H1 (cell line): ENCODE measurements around the gene GAMT. TPM values are rescaled to one million over a fixed set of nuclear protein-coding genes. Genes with fewer than 3 reads are reported as not detected.

ENCODE experiments used
- CTCF ChIA-PET: fragments of 300-600 bp; sonication (Branson Sonifier 250); formaldehyde crosslinking; loops from one replicate; lab custom pipeline; 2021; ENCODE audit not compliant: partially characterized antibody; lab: Charles Lee
- POLR2A ChIA-PET: fragments of 300-600 bp; sonication (Branson Sonifier 250); formaldehyde crosslinking; loops from one replicate; lab custom pipeline; 2021; ENCODE audit warnings: inconsistent platforms; ENCODE audit not compliant: partially characterized antibody; lab: Charles Lee
- DNase-seq, 2 experiments: peaks; one replicate each; pipeline versions ENCODE4 v3.0.0 to v3.0.0-alpha.2; 2010 to 2022; ENCODE audit warnings: low spot score in 2 of 2, low read depth in 1 of 2, mixed read lengths in 1 of 2
- FAIRE-seq: peaks from 2 replicates; lab custom pipeline; 2011; peaks lifted over from hg19 to GRCh38; lab: Jason Lieb, UNC
- H2AFZ ChIP-seq: 2 replicates; pipeline ENCODE4 v1.8.1; 2012; ENCODE audit warnings: low read length, inconsistent platforms
- H2AK5ac ChIP-seq: 2 replicates; pipeline ENCODE4 v1.6.1; 2013; ENCODE audit warnings: low read depth, low read length
- H2BK120ac ChIP-seq: replicated peaks from 2 replicates; pipeline ENCODE3; 2013; ENCODE audit warnings: low read depth, low read length, inconsistent platforms
- H2BK12ac ChIP-seq: 2 replicates; pipeline ENCODE4 v1.6.1; 2013; ENCODE audit warnings: low read depth, low read length
- H2BK15ac ChIP-seq: 2 replicates; pipeline ENCODE4 v1.6.1; 2013; ENCODE audit warnings: low read length
- H2BK20ac ChIP-seq: 2 replicates; pipeline ENCODE4 v1.6.1; 2013; ENCODE audit warnings: low read length
- H2BK5ac ChIP-seq: 2 replicates; pipeline ENCODE4 v1.6.1; 2013; ENCODE audit warnings: low read depth, low read length
- H3K14ac ChIP-seq: 2 replicates; pipeline ENCODE4 v1.6.1; 2013; ENCODE audit warnings: inconsistent platforms; ENCODE audit not compliant: insufficient read length
- H3K18ac ChIP-seq: 2 replicates; pipeline ENCODE4 v1.6.1; 2013; ENCODE audit warnings: low read length; ENCODE audit errors: extremely low read depth
- H3K23ac ChIP-seq: 2 replicates; pipeline ENCODE4 v1.6.1; 2013; ENCODE audit warnings: inconsistent platforms; ENCODE audit not compliant: insufficient read length
- H3K23me2 ChIP-seq: 2 replicates; pipeline ENCODE4 v1.6.1; 2013; ENCODE audit warnings: low read depth, low read length
- H3K27ac ChIP-seq: 2 replicates; pipeline ENCODE4 v1.6.1; 2011; ENCODE audit warnings: low read depth, low read length, inconsistent platforms
- H3K27me3 ChIP-seq, 4 experiments: replicated peaks in 1 of 4; 1 replicate in 1 of 4; 2 replicates in 3 of 4; pipeline versions ENCODE4 v1.6.1 to v1.8.1; 2011 to 2013; ENCODE audit warnings: low read length in 3 of 4, mild to moderate bottlenecking in 3 of 4, inconsistent platforms in 2 of 4, mixed read lengths in 2 of 4, moderate library complexity in 1 of 4; ENCODE audit not compliant: control insufficient read depth in 3 of 4, insufficient read depth in 3 of 4; ENCODE audit errors: extremely low read depth in 1 of 4
- H3K36me3 ChIP-seq, 4 experiments: 2 replicates each; pipeline versions ENCODE4 v1.6.1 to v1.8.1; 2011 to 2013; ENCODE audit warnings: mild to moderate bottlenecking in 4 of 4, low read length in 3 of 4, moderate library complexity in 2 of 4, control low read depth in 1 of 4, inconsistent platforms in 1 of 4; ENCODE audit not compliant: insufficient read depth in 4 of 4, control insufficient read depth in 2 of 4
- H3K4ac ChIP-seq: replicated peaks from 2 replicates; pipeline ENCODE3; 2013; ENCODE audit warnings: low read length, low read depth, mixed read lengths, inconsistent platforms; ENCODE audit not compliant: insufficient read length
- H3K4me1 ChIP-seq, 4 experiments: replicated peaks in 1 of 4; 1 replicate in 1 of 4; 2 replicates in 3 of 4; pipeline versions ENCODE4 v1.6.1 to v1.8.1; 2011 to 2013; ENCODE audit warnings: low read length in 3 of 4, inconsistent platforms in 2 of 4, mixed read lengths in 1 of 4; ENCODE audit not compliant: insufficient read depth in 4 of 4, control insufficient read depth in 3 of 4
- H3K4me2 ChIP-seq, 2 experiments: 2 replicates each; pipeline versions ENCODE4 v1.6.1 to v1.8.1; 2011 to 2013; ENCODE audit warnings: low read depth in 2 of 2, low read length in 2 of 2, control low read depth in 1 of 2, inconsistent platforms in 1 of 2, mild to moderate bottlenecking in 1 of 2; ENCODE audit not compliant: insufficient read depth in 1 of 2
- H3K4me3 ChIP-seq, 4 experiments: fragments of 200-600, 300-600 bp in 1 of 4; sonication (generic), shearing (Covaris generic), sonication (Bioruptor Twin) in 1 of 4; 2 replicates each; pipeline versions ENCODE4 v1.5.1 to v1.8.1; 2011 to 2016; ENCODE audit warnings: low read length in 4 of 4, low read depth in 3 of 4, control low read depth in 2 of 4, inconsistent platforms in 2 of 4, mild to moderate bottlenecking in 2 of 4, mixed read lengths in 1 of 4, moderate library complexity in 1 of 4; ENCODE audit not compliant: insufficient read depth in 2 of 4; ENCODE audit errors: extremely low read depth in 1 of 4
- H3K56ac ChIP-seq: replicated peaks from 2 replicates; pipeline ENCODE3; 2013; ENCODE audit warnings: low read depth, mild to moderate bottlenecking, mixed read lengths, low read length, inconsistent platforms; ENCODE audit not compliant: insufficient read length
- H3K79me1 ChIP-seq: 2 replicates; pipeline ENCODE4 v1.6.1; 2013; ENCODE audit warnings: low read depth, low read length, control low read depth
- H3K79me2 ChIP-seq, 2 experiments: 2 replicates each; pipeline versions ENCODE4 v1.6.1 to v1.8.1; 2012 to 2013; ENCODE audit warnings: low read length in 2 of 2, mild to moderate bottlenecking in 2 of 2, inconsistent platforms in 1 of 2; ENCODE audit not compliant: insufficient read depth in 2 of 2, control insufficient read depth in 1 of 2
- H3K9ac ChIP-seq, 4 experiments: replicated peaks in 1 of 4; 1 replicate in 1 of 4; 2 replicates in 3 of 4; pipeline versions ENCODE4 v1.6.1 to v1.8.1; 2011 to 2013; ENCODE audit warnings: low read depth in 3 of 4, low read length in 3 of 4, control low read depth in 2 of 4, mild to moderate bottlenecking in 2 of 4, moderate library complexity in 2 of 4, inconsistent platforms in 1 of 4; ENCODE audit errors: extremely low read depth in 1 of 4
- H3K9me3 ChIP-seq, 2 experiments: 2 replicates each; pipeline versions ENCODE4 v1.6.1 to v1.8.1; 2012 to 2013; ENCODE audit warnings: mild to moderate bottlenecking in 2 of 2, moderate library complexity in 2 of 2, control low read depth in 1 of 2, inconsistent platforms in 1 of 2, low read depth in 1 of 2, low read length in 1 of 2, mixed read lengths in 1 of 2; ENCODE audit not compliant: insufficient read depth in 2 of 2
- H4K20me1 ChIP-seq, 2 experiments: replicated peaks in 1 of 2; 2 replicates each; pipeline versions ENCODE3 to v1.8.1; 2011 to 2013; ENCODE audit warnings: inconsistent platforms in 2 of 2, low read length in 2 of 2, mild to moderate bottlenecking in 1 of 2; ENCODE audit not compliant: insufficient read depth in 2 of 2, control insufficient read depth in 1 of 2
- H4K5ac ChIP-seq: 2 replicates; pipeline ENCODE4 v1.6.1; 2013; ENCODE audit warnings: low read length, low read depth, mixed read lengths, inconsistent platforms; ENCODE audit not compliant: insufficient read length
- H4K8ac ChIP-seq: 2 replicates; pipeline ENCODE4 v1.8.0; 2013; ENCODE audit warnings: mild to moderate bottlenecking, moderate library complexity, low read length, inconsistent platforms; ENCODE audit not compliant: insufficient read depth; ENCODE audit errors: extremely low read depth
- H4K91ac ChIP-seq: replicated peaks from 2 replicates; pipeline ENCODE3; 2013; ENCODE audit warnings: low read length, mixed read lengths, inconsistent platforms; ENCODE audit not compliant: insufficient read length
- CREB1 ChIP-seq: IDR thresholded peaks from 2 replicates; pipeline ENCODE4 v1.6.1; 2012; ENCODE audit warnings: inconsistent platforms
- CTBP2 ChIP-seq: IDR thresholded peaks from 2 replicates; pipeline ENCODE4 v1.7.0; 2011; ENCODE audit warnings: borderline replicate concordance, mild to moderate bottlenecking, moderate library complexity, mixed read lengths, low read length; ENCODE audit not compliant: insufficient read depth, insufficient read length
- JUND ChIP-seq: IDR thresholded peaks from 2 replicates; pipeline ENCODE4 v1.6.1; 2011; ENCODE audit warnings: mild to moderate bottlenecking, improper control_type of control experiment, low read length
- NANOG ChIP-seq: IDR thresholded peaks from 2 replicates; pipeline ENCODE4 v1.6.1; 2011; ENCODE audit warnings: low read length, low read depth, mild to moderate bottlenecking, inconsistent platforms; ENCODE audit not compliant: insufficient read depth, poor library complexity, severe bottlenecking
- NRF1 ChIP-seq: IDR thresholded peaks from 2 replicates; pipeline ENCODE4 v1.6.1; 2011; ENCODE audit warnings: mild to moderate bottlenecking, low read depth, low read length, improper control_type of control experiment
- POLR2AphosphoS5 ChIP-seq: IDR thresholded peaks from 2 replicates; pipeline ENCODE4 v1.6.1; 2011; ENCODE audit warnings: low read depth, low read length
- SIRT6 ChIP-seq: IDR thresholded peaks from one replicate; pipeline ENCODE4 v1.7.1; 2012; ENCODE audit warnings: low read length, inconsistent platforms
- TAF1 ChIP-seq: IDR thresholded peaks from 2 replicates; pipeline ENCODE4 v1.6.1; 2011; ENCODE audit warnings: mild to moderate bottlenecking, low read depth, low read length
- WGBS, 2 experiments: shearing (Covaris generic) in 1 of 2; methylation state at CpG; one replicate each; pipeline versions ENCODE4 v1.1.6 to v1.1.7; 2013 to 2015; ENCODE audit warnings: low lambda C conversion rate in 2 of 2, mixed read lengths in 2 of 2, inconsistent platforms in 1 of 2, low coverage in 1 of 2, missing lambda C conversion rate in 1 of 2; ENCODE audit not compliant: insufficient replicate concordance in 2 of 2, insufficient coverage in 1 of 2, insufficient read length in 1 of 2; ENCODE audit errors: extremely low coverage in 1 of 2, missing lambda C conversion rate in 1 of 2; 5-methylcytosine and 5-hydroxymethylcytosine counted together
- polyA plus RNA-seq, 7 experiments: library from polyadenylated mRNA; depleted of rRNA in 3 of 7; stranded (reverse) in 5 of 7; unstranded in 2 of 7; fragments of >200 nt in 5 of 7; fragments of 200-250 nt in 2 of 7; gene quantifications; 1 replicate in 5 of 7; 2 replicates in 1 of 7; 4 replicates in 1 of 7; pipeline versions ENCODE4 v1.2.1 to v1.2.3, GENCODE V29; 2011 to 2013; ENCODE audit warnings: missing spikeins in 2 of 7, mixed read lengths in 2 of 7
- total RNA-seq: library from RNA; stranded (reverse); fragmentation: NEBNext Ultra II Directional; extraction: Animal tissue kit (Norgen Biotek cat#: 25700); gene quantifications from 2 replicates; pipeline ENCODE4 v1.2.1, GENCODE V29; 2021

GAMT gene
- total and polyA plus RNA-seq, 2 of the 8 experiments (the other 6 are each of a cell fraction or from before 2014, with no cell fraction given), result 17.2 to 35.6 TPM

DNA sequence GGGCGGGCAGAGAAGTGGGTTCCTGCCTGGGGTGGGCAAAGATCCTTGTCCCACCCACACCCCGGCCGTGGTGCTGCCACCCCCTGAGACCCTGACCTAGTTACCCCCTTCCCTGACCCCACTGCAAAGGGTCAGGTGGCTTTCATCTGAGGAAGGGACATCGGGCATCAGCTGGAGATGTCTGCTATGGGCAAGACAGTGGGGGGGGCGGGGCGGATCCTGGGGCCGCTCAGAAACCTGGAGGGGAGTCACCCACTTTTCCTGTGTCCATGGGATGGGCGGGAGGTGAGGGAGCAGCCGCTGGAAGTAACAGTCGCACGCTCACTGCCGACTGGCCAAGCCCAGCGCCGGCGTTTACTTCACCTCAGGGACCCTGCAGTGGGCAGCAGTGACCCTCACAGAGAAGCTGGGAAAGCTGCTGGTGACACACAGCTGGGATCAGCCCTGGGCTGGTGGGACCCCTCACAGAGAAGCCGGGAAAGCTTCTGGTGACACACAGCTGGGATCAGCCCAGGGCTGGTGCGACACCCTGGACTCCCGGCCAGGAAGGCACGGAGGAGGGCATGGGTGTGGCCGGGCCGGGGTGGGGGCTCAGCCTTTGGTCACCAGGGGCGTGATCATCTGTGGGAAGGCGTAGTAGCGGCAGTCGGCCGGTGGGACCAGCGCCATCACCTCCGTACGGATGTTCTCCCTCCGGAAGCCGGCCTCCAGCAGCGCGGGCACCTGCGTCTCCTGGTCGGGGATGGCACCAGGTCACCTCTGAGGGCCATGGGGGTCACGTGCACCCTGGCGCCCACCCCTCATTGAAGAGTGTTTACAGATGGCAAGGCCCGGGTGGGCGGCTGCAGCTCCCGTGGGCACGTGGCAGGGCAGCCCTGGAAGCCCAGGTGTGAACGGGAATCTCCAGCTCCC is 4.3 kb downstream of the GAMT start:
- H3K79me2 ChIP-seq, result no peaks in the 10 kb centered on the region
- no peak overlapping the region for H4K91ac ChIP-seq
- H2BK120ac ChIP-seq, result no peak overlapping the region
- no peak overlapping the region for H3K56ac ChIP-seq
- H3K9me3 ChIP-seq, result no peaks in the 10 kb centered on the region
- ChIA-PET POLR2A (interaction anchor here (0.6 to 1.6 kb wide), 12 partner anchors 9 to 312 kb away, joined by 3 to 15 read pairs (median 3); partner anchors contain the start of gene CIRBP), CTCF (interaction anchor here (0.7 to 0.9 kb wide), 3 partner anchors 8 to 130 kb away, joined by 3 to 4 read pairs (median 3); no protein-coding TSS in a partner anchor)
- no peak overlapping the region for H3K4ac ChIP-seq
- H4K8ac ChIP-seq, result no peak overlapping the region; the same call in 1 of the 2 replicates
- H3K4me1 ChIP-seq, result peaks cover 0 to 10% (median 2%) of the 10 kb centered on the region in 4 experiments; a peak in 4 of 7 replicates
- 88% methylated on average over 28 of the region's 42 CpGs; no CpG with 5 or more reads in 1 of the 2 experiments for WGBS, 2 experiments
- no peak overlapping the region for H2AK5ac ChIP-seq
- peaks cover 4 to 6% of the 10 kb centered on the region in 2 experiments for H4K20me1 ChIP-seq
- peaks cover 0 to 9% (median 2%) of the 10 kb centered on the region in 4 experiments; a peak in 2 of 8 replicates for H3K36me3 ChIP-seq
- no peak overlapping the region for H3K9ac ChIP-seq
- no peak overlapping the region for H3K4me2 ChIP-seq
- H3K18ac ChIP-seq, result no peak overlapping the region
- DNase-seq, result no peak
- no peak overlapping the region for H2BK12ac ChIP-seq
- H2BK5ac ChIP-seq, result no peak overlapping the region
- H3K27ac ChIP-seq, result no peak overlapping the region
- no peak overlapping the region for H4K5ac ChIP-seq
- H3K27me3 ChIP-seq, result no peaks in the 10 kb centered on the region; a peak in 1 of 7 replicates
- no peak overlapping the region for H2BK20ac ChIP-seq
- no peak overlapping the region for H2AFZ ChIP-seq
- no peak overlapping the region for H3K14ac ChIP-seq
- H3K79me1 ChIP-seq, result no peaks in the 10 kb centered on the region; the same call in 1 of the 2 replicates
- H3K4me3 ChIP-seq, result no peak overlapping the region
- FAIRE-seq, result no peak
- no peak overlapping the region for H3K23ac ChIP-seq
- no peak overlapping the region for H2BK15ac ChIP-seq
- peaks cover 3% of the 10 kb centered on the region; the same call in 1 of the 2 replicates for H3K23me2 ChIP-seq
- TF ChIP-seq NANOG, result no peak
- TF ChIP-seq POLR2AphosphoS5, result no peak
- TF ChIP-seq NRF1, result no peak
- no peak for TF ChIP-seq CTBP2
- no peak for TF ChIP-seq CREB1
- no peak for TF ChIP-seq TAF1
- no peak for TF ChIP-seq SIRT6
- TF ChIP-seq JUND, result no peak
